Natural killer cell (primary cell): Measurements from ENCODE around the gene NADK2. TPM values are rescaled to one million over a fixed set of nuclear protein-coding genes. Genes with fewer than 3 reads are reported as not detected.

ENCODE experiments used
- ATAC-seq, 3 donors: fragments of 150-1000 bp in 2 of 3; fragments of 200-7000 bp in 1 of 3; cut with Tn5 transposase; 1 replicate in 1 of 3; 2 replicates in 2 of 3; pipeline ENCODE4 v1.10.0; 2021; ENCODE audit warnings: mild to moderate bottlenecking in 2 of 3, moderate library complexity in 2 of 3
- DNase-seq, 2 donors: peaks; one replicate each; pipeline versions ENCODE4 v3.0.0 to v3.0.0-alpha.2; 2013 to 2021; ENCODE audit warnings: mixed read lengths in 1 of 2
- H3K27ac ChIP-seq: one replicate; pipeline ENCODE4 v1.5.1; 2013; ENCODE audit warnings: mild to moderate bottlenecking, low read length
- H3K27me3 ChIP-seq: one replicate; pipeline ENCODE4 v1.6.1; 2013; ENCODE audit warnings: low read length; ENCODE audit not compliant: control insufficient read depth, insufficient read depth
- H3K36me3 ChIP-seq: one replicate; pipeline ENCODE4 v1.6.1; 2013; ENCODE audit warnings: low read length; ENCODE audit not compliant: control insufficient read depth, insufficient read depth
- H3K4me1 ChIP-seq: one replicate; pipeline ENCODE4 v1.6.1; 2013; ENCODE audit warnings: low read length; ENCODE audit not compliant: control insufficient read depth, insufficient read depth
- H3K4me3 ChIP-seq: one replicate; pipeline ENCODE4 v1.5.1; 2013; ENCODE audit warnings: low read length
- H3K9me3 ChIP-seq: one replicate; pipeline ENCODE4 v1.6.1; 2013; ENCODE audit warnings: low read length; ENCODE audit not compliant: control insufficient read depth, insufficient read depth
- H3K27ac Mint-ChIP-seq, 2 donors: one replicate each; pipeline ENCODE4 v1.8.0; 2022; ENCODE audit warnings: mild to moderate bottlenecking in 2 of 2, mixed read lengths in 2 of 2, moderate library complexity in 1 of 2
- H3K27me3 Mint-ChIP-seq, 2 donors: one replicate each; pipeline ENCODE4 v1.8.0; 2022; ENCODE audit warnings: low read depth in 2 of 2, mixed read lengths in 2 of 2
- H3K36me3 Mint-ChIP-seq: one replicate; pipeline ENCODE4 v1.8.0; 2022; ENCODE audit warnings: mixed read lengths
- H3K4me1 Mint-ChIP-seq, 2 donors: one replicate each; pipeline ENCODE4 v1.8.0; 2022; ENCODE audit warnings: mixed read lengths in 2 of 2
- H3K4me3 Mint-ChIP-seq: one replicate; pipeline ENCODE4 v1.8.0; 2022; ENCODE audit warnings: mild to moderate bottlenecking, moderate library complexity, mixed read lengths
- H3K9me3 Mint-ChIP-seq, 2 donors: one replicate each; pipeline ENCODE4 v1.8.0; 2022; ENCODE audit warnings: mixed read lengths in 2 of 2
- WGBS: methylation state at CpG from one replicate; pipeline ENCODE4 v1.1.7; 2013; ENCODE audit warnings: missing lambda C conversion rate; ENCODE audit not compliant: insufficient coverage; 5-methylcytosine and 5-hydroxymethylcytosine counted together
- intact Hi-C: fragments of 100-400 bp; cut with micrococcal nuclease; formaldehyde crosslinking; loops from one replicate; pipeline ENCODE4 v1.14.2; 2022
- total RNA-seq, 4 donors: library from RNA; stranded (reverse); fragments of 120-200 nt in 1 of 4; gene quantifications; one replicate each; pipeline versions ENCODE4 v1.2.3 to v1.2.4, GENCODE V29; 2013 to 2022
- TF ChIP-seq, protein P1 (sequence below): fragments of 200-600 bp; IDR thresholded peaks from one replicate; pipeline ENCODE4 v1.8.0; 2022; ENCODE audit warnings: antibody characterized with exemption

The NADK2 gene
- total RNA-seq, 3 donors from 2014 or later (not counting 1 experiment from before 2014, with no cell fraction given), result 13.1 to 16.2 (median 14.3) TPM

DNA sequence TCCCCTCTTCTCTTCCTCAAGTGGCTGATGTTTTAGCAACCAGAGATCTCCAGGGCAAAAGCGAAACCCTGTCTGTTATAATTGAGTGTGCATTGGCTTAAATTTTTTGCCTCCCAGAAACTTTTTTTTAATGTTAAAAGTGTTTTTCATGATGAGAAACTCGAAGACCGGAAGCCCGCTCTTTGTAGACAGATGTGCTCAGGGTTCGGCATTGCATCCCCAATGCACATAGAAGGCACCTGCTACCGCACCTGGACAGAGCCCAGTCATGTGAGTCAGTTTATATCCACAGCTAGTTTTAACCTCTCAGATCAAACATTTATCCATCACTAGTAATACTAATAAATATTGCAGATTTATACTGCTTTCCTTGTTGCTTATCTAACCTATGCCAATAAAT, 19.5 kb upstream of the NADK2 start:
- H3K4me1 Mint-ChIP-seq, result no peaks in the 10 kb centered on the region
- no peaks in the 10 kb centered on the region for H3K4me1 ChIP-seq
- peaks cover 11 to 25% of the 10 kb centered on the region in 2 donors for H3K27me3 Mint-ChIP-seq
- no peaks in the 10 kb centered on the region for H3K27me3 ChIP-seq
- no peak for ATAC-seq
- WGBS, result 90% methylated on average over 6 of the region's 6 CpGs
- TF ChIP-seq, protein P1, sequence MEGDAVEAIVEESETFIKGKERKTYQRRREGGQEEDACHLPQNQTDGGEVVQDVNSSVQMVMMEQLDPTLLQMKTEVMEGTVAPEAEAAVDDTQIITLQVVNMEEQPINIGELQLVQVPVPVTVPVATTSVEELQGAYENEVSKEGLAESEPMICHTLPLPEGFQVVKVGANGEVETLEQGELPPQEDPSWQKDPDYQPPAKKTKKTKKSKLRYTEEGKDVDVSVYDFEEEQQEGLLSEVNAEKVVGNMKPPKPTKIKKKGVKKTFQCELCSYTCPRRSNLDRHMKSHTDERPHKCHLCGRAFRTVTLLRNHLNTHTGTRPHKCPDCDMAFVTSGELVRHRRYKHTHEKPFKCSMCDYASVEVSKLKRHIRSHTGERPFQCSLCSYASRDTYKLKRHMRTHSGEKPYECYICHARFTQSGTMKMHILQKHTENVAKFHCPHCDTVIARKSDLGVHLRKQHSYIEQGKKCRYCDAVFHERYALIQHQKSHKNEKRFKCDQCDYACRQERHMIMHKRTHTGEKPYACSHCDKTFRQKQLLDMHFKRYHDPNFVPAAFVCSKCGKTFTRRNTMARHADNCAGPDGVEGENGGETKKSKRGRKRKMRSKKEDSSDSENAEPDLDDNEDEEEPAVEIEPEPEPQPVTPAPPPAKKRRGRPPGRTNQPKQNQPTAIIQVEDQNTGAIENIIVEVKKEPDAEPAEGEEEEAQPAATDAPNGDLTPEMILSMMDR, result no peak
- H3K9me3 Mint-ChIP-seq, result no peaks in the 10 kb centered on the region
- no peak for DNase-seq
- H3K4me3 Mint-ChIP-seq, result no peak overlapping the region
- intact Hi-C loops, result no loop called here
- no peaks in the 10 kb centered on the region for H3K36me3 ChIP-seq
- H3K9me3 ChIP-seq, result no peaks in the 10 kb centered on the region
- H3K27ac Mint-ChIP-seq, result no peak overlapping the region
- H3K4me3 ChIP-seq, result no peak overlapping the region
- H3K36me3 Mint-ChIP-seq, result no peaks in the 10 kb centered on the region
- H3K27ac ChIP-seq, result no peak overlapping the region

DNA sequence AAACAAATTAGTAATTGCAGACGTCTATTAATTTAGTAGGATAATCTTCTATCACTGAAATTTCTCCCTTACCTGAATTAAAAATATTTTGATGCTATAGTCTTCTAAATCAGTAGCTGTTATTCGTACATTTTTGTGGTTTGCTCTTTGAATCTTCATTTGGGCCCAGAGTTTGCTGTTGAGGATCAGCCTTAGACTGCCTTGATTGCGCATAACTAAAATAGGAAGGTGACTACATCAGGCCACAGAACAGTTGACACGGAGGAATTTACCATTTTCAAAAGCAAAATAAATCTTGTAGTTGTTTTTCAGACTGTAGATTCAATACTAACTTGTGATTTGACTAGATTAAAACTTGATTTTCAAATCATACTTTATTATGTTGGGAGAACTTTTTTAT, 11.8 kb upstream of the NADK2 start:
- Mint-ChIP-seq H3K4me3 (no peak overlapping the region), H3K36me3 (no peaks in the 10 kb centered on the region), H3K9me3 (no peaks in the 10 kb centered on the region), H3K4me1 (no peaks in the 10 kb centered on the region), H3K27me3 (peaks cover 7 to 27% of the 10 kb centered on the region in 2 donors), H3K27ac (no peak overlapping the region)
- Histone ChIP-seq H3K27ac (no peak overlapping the region), H3K4me1 (no peaks in the 10 kb centered on the region), H3K36me3 (no peaks in the 10 kb centered on the region), H3K9me3 (no peaks in the 10 kb centered on the region), H3K4me3 (no peak overlapping the region), H3K27me3 (no peaks in the 10 kb centered on the region)
- DNase-seq, result no peak
- intact Hi-C loops, result no loop called here
- TF ChIP-seq, protein P1, result no peak
- ATAC-seq, result no peak
- 54% methylated on average over 3 of the region's 4 CpGs for WGBS

DNA sequence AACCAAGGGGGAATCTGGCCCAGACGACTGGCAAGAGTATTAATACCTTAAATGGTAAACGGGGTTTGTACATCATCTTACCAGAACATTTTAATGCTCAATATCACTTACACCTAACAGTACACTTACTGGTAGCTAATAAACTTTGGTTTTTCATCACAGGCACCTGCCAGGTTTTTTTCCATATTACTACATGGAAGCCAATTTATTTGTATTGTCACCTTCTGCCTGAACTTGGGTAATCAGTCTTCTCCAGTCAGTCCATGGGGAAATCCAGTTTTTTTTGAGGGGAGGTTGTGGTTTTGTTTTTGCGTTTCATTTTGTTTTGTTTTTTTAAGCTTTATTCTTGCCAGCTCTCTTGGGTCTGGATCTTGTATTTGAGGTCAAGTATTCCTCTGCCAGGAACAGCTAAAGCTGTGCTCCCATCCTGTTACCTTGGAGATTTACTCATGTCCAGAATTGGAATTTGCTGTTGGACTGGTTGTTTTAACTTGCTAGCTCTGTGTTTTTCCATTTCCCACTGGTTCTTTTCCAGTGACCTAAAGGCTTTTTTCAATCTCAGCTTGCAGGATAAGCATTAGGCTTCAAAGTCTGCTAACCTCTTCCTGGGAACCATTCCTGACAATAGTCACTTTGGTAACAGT, 11.1 kb upstream of the NADK2 start:
- Histone ChIP-seq H3K9me3 (no peaks in the 10 kb centered on the region), H3K36me3 (no peaks in the 10 kb centered on the region), H3K27me3 (no peaks in the 10 kb centered on the region), H3K4me3 (no peak overlapping the region), H3K27ac (no peak overlapping the region), H3K4me1 (no peaks in the 10 kb centered on the region)
- Mint-ChIP-seq H3K27ac (no peak overlapping the region), H3K4me3 (no peak overlapping the region), H3K9me3 (no peaks in the 10 kb centered on the region), H3K4me1 (no peaks in the 10 kb centered on the region), H3K36me3 (no peaks in the 10 kb centered on the region), H3K27me3 (peaks cover 11 to 32% of the 10 kb centered on the region in 2 donors)
- ATAC-seq, result no peak
- DNase-seq, result no peak
- 73% methylated on average over 3 of the region's 3 CpGs for WGBS
- TF ChIP-seq, protein P1, result no peak
- intact Hi-C loops, result no loop called here

DNA sequence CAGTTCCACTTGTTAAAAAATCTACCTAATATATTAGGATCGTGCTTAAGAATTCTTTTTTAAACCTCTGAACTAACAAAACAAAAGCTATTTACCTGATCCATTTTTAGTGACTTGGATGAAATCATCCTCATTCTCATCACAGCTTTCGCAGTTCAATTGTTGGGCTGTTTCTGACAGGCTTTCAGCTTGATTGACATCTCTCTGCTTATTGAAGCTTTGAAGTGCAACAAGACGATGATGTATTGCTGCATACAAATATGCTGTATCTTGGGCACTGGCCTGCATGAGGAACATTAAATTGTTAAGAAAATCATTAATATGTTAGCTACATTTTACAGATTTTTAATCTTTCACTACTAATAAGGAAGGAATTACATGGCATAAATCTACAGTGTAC, 9.5 kb upstream of the NADK2 start:
- no peak overlapping the region for H3K27ac ChIP-seq
- ATAC-seq (no peak), DNase-seq (no peak)
- WGBS, result 89% methylated on average over 3 of the region's 3 CpGs
- H3K27me3 ChIP-seq, result no peaks in the 10 kb centered on the region
- Mint-ChIP-seq H3K27me3 (peaks cover 9 to 26% of the 10 kb centered on the region in 2 donors), H3K4me1 (no peaks in the 10 kb centered on the region), H3K4me3 (no peak overlapping the region), H3K27ac (no peak overlapping the region), H3K9me3 (no peaks in the 10 kb centered on the region), H3K36me3 (no peaks in the 10 kb centered on the region)
- intact Hi-C loops, result no loop called here
- H3K36me3 ChIP-seq, result no peaks in the 10 kb centered on the region
- no peaks in the 10 kb centered on the region for H3K9me3 ChIP-seq
- TF ChIP-seq, protein P1, result no peak
- no peaks in the 10 kb centered on the region for H3K4me1 ChIP-seq
- H3K4me3 ChIP-seq, result no peak overlapping the region
